ENCODE results near the gene CCDC93.

DNA sequence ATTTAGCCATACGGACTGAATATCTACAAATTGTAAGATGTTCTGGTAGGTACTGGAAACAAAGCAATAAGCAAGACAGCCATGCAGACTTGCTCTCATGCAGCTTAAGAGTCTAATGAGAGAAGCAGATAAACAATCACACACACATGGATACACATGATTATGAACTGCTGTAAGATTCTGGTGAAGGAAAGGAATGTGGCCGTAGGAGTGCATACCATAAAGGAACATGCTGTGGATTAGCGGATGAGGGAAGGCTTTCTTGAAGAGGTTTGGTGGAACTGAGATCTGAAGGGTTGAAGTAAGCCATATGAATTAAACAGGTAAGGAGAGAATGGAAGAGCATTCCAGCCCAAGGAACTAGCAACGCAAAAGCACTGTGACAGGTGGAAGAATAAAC lies 13.8 kb downstream of the CCDC93 start:
- TF ChIP-seq RCOR1 (IDR thresholded peaks at IDR 0.05; ENCODE audit: low read depth, low read length) (no peak), EP300 (IDR thresholded peaks at IDR 0.05) (no peak), KDM5A (IDR thresholded peaks at IDR 0.05) (no peak), RAD21 (conservative IDR thresholded peaks at IDR 0.05 in 1 of 2, IDR thresholded peaks at IDR 0.05 in 1 of 2) (no peak), POLR2A (IDR thresholded peaks at IDR 0.05; ENCODE audit: low read length) (no peak), BHLHE40 (IDR thresholded peaks at IDR 0.05; ENCODE audit: low read depth, low read length) (no peak), TP53 (CRISPR knock-in tag; IDR thresholded peaks at IDR 0.05) (no peak), MYC (IDR thresholded peaks at IDR 0.05; ENCODE audit: borderline replicate concordance, low read length) (no peak)
- TF ChIP-seq, protein P1, sequence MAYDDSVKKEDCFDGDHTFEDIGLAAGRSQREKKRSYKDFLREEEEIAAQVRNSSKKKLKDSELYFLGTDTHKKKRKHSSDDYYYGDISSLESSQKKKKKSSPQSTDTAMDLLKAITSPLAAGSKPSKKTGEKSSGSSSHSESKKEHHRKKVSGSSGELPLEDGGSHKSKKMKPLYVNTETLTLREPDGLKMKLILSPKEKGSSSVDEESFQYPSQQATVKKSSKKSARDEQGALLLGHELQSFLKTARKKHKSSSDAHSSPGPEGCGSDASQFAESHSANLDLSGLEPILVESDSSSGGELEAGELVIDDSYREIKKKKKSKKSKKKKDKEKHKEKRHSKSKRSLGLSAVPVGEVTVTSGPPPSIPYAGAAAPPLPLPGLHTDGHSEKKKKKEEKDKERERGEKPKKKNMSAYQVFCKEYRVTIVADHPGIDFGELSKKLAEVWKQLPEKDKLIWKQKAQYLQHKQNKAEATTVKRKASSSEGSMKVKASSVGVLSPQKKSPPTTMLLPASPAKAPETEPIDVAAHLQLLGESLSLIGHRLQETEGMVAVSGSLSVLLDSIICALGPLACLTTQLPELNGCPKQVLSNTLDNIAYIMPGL (CRISPR knock-in tag; IDR thresholded peaks at IDR 0.05; ENCODE audit: borderline replicate concordance): no peak
- TF ChIP-seq, protein P2, sequence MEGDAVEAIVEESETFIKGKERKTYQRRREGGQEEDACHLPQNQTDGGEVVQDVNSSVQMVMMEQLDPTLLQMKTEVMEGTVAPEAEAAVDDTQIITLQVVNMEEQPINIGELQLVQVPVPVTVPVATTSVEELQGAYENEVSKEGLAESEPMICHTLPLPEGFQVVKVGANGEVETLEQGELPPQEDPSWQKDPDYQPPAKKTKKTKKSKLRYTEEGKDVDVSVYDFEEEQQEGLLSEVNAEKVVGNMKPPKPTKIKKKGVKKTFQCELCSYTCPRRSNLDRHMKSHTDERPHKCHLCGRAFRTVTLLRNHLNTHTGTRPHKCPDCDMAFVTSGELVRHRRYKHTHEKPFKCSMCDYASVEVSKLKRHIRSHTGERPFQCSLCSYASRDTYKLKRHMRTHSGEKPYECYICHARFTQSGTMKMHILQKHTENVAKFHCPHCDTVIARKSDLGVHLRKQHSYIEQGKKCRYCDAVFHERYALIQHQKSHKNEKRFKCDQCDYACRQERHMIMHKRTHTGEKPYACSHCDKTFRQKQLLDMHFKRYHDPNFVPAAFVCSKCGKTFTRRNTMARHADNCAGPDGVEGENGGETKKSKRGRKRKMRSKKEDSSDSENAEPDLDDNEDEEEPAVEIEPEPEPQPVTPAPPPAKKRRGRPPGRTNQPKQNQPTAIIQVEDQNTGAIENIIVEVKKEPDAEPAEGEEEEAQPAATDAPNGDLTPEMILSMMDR (IDR thresholded peaks at IDR 0.05): no peak
- TF ChIP-seq, protein P3, sequence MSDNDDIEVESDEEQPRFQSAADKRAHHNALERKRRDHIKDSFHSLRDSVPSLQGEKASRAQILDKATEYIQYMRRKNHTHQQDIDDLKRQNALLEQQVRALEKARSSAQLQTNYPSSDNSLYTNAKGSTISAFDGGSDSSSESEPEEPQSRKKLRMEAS (IDR thresholded peaks at IDR 0.05): no peak
- TF ChIP-seq, protein P4, sequence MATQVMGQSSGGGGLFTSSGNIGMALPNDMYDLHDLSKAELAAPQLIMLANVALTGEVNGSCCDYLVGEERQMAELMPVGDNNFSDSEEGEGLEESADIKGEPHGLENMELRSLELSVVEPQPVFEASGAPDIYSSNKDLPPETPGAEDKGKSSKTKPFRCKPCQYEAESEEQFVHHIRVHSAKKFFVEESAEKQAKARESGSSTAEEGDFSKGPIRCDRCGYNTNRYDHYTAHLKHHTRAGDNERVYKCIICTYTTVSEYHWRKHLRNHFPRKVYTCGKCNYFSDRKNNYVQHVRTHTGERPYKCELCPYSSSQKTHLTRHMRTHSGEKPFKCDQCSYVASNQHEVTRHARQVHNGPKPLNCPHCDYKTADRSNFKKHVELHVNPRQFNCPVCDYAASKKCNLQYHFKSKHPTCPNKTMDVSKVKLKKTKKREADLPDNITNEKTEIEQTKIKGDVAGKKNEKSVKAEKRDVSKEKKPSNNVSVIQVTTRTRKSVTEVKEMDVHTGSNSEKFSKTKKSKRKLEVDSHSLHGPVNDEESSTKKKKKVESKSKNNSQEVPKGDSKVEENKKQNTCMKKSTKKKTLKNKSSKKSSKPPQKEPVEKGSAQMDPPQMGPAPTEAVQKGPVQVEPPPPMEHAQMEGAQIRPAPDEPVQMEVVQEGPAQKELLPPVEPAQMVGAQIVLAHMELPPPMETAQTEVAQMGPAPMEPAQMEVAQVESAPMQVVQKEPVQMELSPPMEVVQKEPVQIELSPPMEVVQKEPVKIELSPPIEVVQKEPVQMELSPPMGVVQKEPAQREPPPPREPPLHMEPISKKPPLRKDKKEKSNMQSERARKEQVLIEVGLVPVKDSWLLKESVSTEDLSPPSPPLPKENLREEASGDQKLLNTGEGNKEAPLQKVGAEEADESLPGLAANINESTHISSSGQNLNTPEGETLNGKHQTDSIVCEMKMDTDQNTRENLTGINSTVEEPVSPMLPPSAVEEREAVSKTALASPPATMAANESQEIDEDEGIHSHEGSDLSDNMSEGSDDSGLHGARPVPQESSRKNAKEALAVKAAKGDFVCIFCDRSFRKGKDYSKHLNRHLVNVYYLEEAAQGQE (IDR thresholded peaks at IDR 0.05): no peak
